ENCODE measurements around the gene PLSCR5.
A peak's percentile ranks its signal among the peaks of the same experiment; 100 is the strongest.

The PLSCR5 gene

GRCh38 chr3:146544002-146544928 is 60.9 kb downstream of the PLSCR5 start, which contains the start of gene PLSCR1:
PLSCR1 (minus strand) TSS chr3:146544607; CDS start chr3:146536552, 8,055 bp downstream.
- DNase-seq = peak; percentile 94 to 97

GRCh38 chr3:146543461-146544001 is 61.6 kb downstream of the PLSCR5 start:
- peak; percentile 58 to 60 for DNase-seq

DNA sequence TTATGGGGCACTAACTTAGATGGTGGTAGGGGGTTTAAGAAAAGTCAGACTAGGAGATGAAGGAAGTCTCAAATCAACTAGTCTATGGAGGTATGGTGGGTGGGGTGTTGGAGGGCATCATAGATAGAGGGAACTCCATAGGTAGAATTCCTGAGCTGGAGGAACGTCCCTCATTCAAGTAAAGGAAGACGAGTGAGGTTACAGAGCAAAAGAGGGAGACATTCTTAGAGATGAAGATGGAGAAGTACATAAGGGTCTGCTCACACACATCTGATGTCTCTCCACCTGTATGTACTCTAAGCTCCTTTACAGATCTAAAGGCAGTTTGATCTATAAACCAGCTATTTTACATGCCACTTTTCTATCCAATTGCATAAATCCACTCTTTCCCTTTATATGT is 62.2 kb downstream of the PLSCR5 start:
- no peak for DNase-seq

DNA sequence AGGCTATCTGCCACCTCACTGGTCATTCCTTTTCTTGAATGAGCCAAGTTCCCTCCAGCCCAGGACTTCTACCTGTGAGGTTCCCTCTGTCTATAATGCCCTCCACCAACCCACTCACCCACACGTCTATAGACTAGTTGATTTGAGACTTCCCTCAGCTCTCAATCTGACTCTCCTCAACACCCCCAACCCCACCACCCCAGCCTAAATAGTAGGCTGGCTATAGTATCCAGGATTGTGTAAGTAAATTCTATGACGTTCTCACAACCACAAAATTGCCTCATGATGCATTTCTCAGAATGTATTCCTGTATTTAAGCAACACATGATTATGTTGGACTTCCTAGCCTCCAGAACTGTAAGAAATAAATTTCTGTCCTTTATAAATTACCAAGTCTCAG is 63.0 kb downstream of the PLSCR5 start:
- DNase-seq = peak; percentile 35 to 59

GRCh38 chr3:146540978-146541377 is 64.2 kb downstream of the PLSCR5 start:
- no peak for DNase-seq

GRCh38 chr3:146540236-146540635 is 64.9 kb downstream of the PLSCR5 start:
- DNase-seq = peak in 1 of 2 donors; percentile 45

DNA sequence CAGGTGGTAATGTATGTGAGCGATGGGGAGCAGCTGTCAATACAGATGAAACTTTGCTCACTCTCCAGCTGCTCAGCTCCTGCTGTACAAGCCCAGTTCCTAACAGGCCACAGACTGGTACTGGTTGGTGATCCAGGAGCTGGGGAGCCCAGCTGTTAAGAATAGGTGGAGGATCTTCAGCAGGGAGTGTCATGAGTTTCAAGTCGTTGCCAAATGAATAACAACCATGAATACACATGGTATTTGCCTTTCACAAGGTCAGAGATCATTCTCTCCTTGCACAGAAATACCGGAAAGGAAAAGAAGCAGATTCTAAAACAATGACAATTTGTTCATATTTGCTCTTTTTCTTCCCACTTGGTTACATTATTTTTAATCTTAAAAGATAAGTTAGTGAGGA is 65.8 kb downstream of the PLSCR5 start:
- no peak for DNase-seq

- DNase-seq = no peak
Observed at GRCh38 chr3:146537603-146538002, 67.5 kb downstream of the PLSCR5 start.

DNA sequence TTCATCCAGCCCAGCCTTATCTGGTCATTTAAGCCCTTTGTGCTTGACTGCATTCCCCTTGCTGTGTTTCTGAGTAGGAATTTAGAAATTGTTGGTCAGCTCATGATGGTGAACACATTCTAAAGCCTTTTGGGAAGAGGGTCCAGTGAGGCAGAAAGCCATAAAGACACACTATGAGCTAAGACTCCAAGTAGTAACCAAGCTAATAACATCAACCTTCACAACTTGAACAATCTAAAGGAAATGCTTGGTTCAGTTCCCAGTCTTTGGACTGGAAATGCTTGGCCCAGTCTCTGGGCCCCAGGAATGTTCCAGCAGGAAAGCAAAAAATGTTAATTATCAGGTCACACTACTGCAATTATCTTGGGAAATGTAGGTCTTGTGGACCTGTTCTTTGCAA is 68.5 kb downstream of the PLSCR5 start:
- no peak for DNase-seq

Measured in CD4-positive, alpha-beta T cell treated with Interferon alpha-2 for 1 hour (primary cell).